Duodenal mucosa (tissue), 2 donors: ENCODE results near the gene ADCY2.

Experiments used
- H3K27ac ChIP-seq: one replicate; pipeline ENCODE4 v1.7.0; 2013; ENCODE audit warnings: low read depth, low read length
- H3K27me3 ChIP-seq, 2 donors: one replicate each; pipeline ENCODE4 v1.7.0; 2013; ENCODE audit warnings: low read length in 2 of 2, control low read depth in 1 of 2; ENCODE audit not compliant: insufficient read depth in 2 of 2, control insufficient read depth in 1 of 2
- H3K36me3 ChIP-seq, 2 donors: one replicate each; pipeline ENCODE4 v1.7.0; 2013; ENCODE audit warnings: low read length in 2 of 2, control low read depth in 1 of 2; ENCODE audit not compliant: insufficient read depth in 2 of 2, control insufficient read depth in 1 of 2
- H3K4me1 ChIP-seq, 2 donors: one replicate each; pipeline ENCODE4 v1.7.0; 2013; ENCODE audit warnings: low read length in 2 of 2, control low read depth in 1 of 2; ENCODE audit not compliant: insufficient read depth in 2 of 2, control insufficient read depth in 1 of 2
- H3K4me3 ChIP-seq, 2 donors: one replicate each; pipeline ENCODE4 v1.7.0; 2013; ENCODE audit warnings: low read length in 2 of 2, low read depth in 1 of 2
- H3K9ac ChIP-seq, 2 donors: one replicate each; pipeline ENCODE4 v1.7.0; 2013; ENCODE audit warnings: low read length in 2 of 2, low read depth in 1 of 2
- H3K9me3 ChIP-seq, 2 donors: one replicate each; pipeline ENCODE4 v1.7.0; 2013; ENCODE audit warnings: low read length in 2 of 2, control low read depth in 1 of 2; ENCODE audit not compliant: control insufficient read depth in 1 of 2

ADCY2 gene

DNA sequence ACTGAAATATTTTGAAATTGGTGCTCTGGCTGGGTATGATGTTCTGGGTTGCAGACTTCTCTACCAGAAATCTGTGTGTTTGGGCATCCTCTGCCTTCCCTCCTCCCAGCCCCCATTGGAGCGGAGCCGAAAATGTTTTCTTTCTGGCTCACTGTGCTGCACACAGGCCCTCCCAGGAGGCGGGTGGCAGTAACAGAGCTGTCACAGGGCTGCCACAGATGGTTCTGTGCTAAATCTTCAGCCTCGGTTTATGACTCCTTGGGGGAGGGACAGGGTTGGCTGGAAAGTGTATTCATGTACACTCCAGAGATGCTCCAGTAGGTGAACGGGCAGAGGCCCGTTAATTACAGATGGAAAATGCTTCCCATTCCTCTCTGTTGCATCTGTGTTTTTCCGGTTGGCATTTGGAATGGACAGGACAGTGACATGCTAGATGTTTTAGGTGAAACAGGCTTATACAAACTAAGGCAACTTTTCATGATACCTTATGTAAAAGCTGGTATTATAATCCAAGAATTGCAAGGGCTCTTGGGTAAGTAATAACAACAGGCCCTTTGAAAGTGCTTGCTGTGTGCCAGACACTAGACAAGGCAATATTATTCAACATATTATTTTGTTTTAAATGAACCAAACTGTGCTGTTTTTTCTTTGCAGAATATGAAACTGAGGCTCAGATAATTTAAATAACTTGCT lies 180.2 kb downstream of the ADCY2 start:
- no peak overlapping the region for H3K4me3 ChIP-seq
- H3K36me3 ChIP-seq = no peaks in the 10 kb centered on the region
- H3K27me3 ChIP-seq = no peaks in the 10 kb centered on the region
- H3K4me1 ChIP-seq = no peaks in the 10 kb centered on the region
- no peak overlapping the region for H3K27ac ChIP-seq
- H3K9ac ChIP-seq = no peak overlapping the region
- no peaks in the 10 kb centered on the region for H3K9me3 ChIP-seq

DNA sequence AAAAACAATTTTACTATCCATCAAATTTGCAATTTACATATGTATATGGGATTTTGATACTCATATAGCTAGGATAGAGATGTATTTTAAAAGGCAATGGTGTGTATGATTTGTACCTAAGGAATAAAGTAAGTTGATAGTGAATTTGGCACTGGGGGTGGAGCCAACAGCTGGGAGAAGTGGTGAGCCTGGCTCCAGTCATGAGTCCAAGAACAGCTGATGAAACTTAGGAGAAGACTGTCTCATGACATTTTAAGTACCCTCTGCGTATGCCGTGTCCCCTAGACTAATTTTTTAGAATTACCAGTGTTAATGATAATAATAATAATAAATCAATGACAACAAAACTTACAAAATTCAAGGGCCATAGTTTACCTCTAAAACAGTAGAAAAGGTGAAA lies 181.4 kb downstream of the ADCY2 start:
- Histone ChIP-seq H3K36me3 (no peaks in the 10 kb centered on the region), H3K9ac (no peak overlapping the region), H3K4me3 (no peak overlapping the region), H3K27me3 (no peaks in the 10 kb centered on the region), H3K27ac (no peak overlapping the region), H3K9me3 (no peaks in the 10 kb centered on the region), H3K4me1 (no peaks in the 10 kb centered on the region)

DNA sequence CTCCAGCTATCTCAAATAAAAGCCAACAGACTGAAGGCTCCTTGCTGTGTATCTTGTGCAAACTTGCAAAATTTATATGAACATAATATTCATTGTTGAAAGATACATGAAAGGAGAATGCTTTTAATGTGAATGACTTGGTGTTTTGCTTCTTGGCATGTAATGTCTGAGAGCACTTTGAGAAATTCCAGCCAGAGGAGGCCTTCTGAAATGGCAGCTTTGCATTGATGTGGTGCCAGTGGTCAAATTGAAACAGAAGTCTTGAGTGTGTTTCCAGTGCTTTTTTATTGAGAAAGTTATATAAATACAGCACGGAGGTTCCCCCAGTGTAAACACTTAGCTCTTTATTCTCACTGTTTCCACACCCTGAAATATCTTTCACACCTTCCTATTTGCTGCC lies 182.1 kb downstream of the ADCY2 start:
- H3K4me3 ChIP-seq = no peak overlapping the region
- no peak overlapping the region for H3K27ac ChIP-seq
- H3K9me3 ChIP-seq = no peaks in the 10 kb centered on the region
- no peak overlapping the region for H3K9ac ChIP-seq
- H3K36me3 ChIP-seq = no peaks in the 10 kb centered on the region
- no peaks in the 10 kb centered on the region for H3K27me3 ChIP-seq
- H3K4me1 ChIP-seq = no peaks in the 10 kb centered on the region

DNA sequence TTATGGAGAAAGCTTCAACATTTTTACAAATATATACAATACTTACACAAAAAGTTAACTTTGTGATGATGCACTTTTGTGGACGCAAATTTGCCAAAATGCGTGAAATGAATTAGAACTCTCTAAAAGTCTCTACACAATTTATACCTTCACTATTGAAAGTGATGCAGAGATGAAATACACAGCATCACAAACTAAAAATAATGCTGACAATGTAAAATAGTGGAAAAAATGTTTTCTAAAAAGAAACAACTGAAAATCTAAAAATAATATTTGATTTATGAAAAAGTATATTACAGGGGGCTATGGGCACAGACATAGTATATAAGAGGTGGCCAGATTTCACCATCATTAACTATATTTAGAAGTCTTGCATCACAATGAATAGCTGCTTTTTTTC lies 188.8 kb downstream of the ADCY2 start:
- Histone ChIP-seq H3K9ac (no peak overlapping the region), H3K36me3 (no peaks in the 10 kb centered on the region), H3K9me3 (no peaks in the 10 kb centered on the region), H3K27ac (no peak overlapping the region), H3K4me3 (no peak overlapping the region), H3K4me1 (no peaks in the 10 kb centered on the region), H3K27me3 (no peaks in the 10 kb centered on the region)

DNA sequence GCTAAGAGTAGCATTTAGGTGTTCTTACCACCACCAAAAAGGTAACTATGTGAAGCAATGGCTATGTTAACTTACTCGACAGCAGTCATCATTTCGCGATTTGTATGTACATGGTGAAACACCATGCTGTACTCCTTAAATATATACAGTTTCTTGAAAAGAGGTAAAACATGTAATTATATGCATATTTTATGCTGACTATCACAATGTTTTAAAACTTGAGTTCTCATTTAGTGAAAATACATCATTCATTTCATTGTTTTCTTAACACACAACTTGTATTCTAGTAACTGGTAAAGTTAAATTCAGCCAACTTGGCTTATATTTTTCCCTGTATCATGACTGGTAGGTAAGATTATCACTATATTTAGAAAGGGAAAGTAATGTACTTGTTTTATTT lies 189.9 kb downstream of the ADCY2 start:
- Histone ChIP-seq H3K9me3 (no peaks in the 10 kb centered on the region), H3K4me3 (no peak overlapping the region), H3K36me3 (no peaks in the 10 kb centered on the region), H3K4me1 (no peaks in the 10 kb centered on the region), H3K27ac (no peak overlapping the region), H3K9ac (no peak overlapping the region), H3K27me3 (no peaks in the 10 kb centered on the region)

DNA sequence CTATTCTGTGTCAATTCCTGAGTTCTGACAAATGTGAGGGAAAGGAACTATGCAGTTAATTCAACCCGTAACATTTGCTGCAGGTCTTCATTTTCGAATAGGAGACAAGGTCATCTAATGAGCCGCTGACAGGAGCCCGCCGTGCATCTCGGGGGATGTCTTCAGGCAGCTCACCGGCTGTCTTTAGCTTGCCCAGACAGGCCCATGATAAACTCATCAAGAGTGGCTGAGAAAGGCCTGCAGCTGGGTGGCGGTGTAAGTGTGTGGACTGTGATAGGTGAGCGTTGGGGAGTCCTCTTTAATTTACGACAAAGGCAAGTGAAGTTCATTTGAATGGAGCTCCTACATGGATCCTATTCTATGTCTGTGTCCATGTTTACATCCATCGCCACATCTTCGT lies 190.5 kb downstream of the ADCY2 start:
- Histone ChIP-seq H3K4me1 (no peaks in the 10 kb centered on the region), H3K27me3 (no peaks in the 10 kb centered on the region), H3K27ac (no peak overlapping the region), H3K36me3 (no peaks in the 10 kb centered on the region), H3K9me3 (no peaks in the 10 kb centered on the region), H3K4me3 (no peak overlapping the region), H3K9ac (no peak overlapping the region)

DNA sequence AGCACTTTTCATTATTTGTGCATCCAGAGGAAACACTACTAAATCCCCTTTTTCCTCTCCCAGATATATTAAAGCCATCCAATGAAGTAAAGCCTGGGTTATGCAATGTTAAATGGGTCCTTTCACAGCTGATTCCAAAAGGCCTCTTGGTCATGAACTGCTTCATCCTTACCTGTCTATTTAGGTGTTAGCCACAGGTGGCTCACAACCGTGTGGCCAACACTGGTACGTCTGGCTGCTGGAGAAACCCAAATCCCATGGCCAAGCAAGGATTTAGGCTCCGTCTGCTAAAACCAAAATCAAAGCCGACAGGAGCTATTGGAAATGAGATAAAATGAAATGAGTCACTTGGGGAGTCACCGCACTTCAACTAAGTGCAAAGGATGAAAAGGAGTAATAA lies 193.9 kb downstream of the ADCY2 start:
- Histone ChIP-seq H3K4me1 (no peaks in the 10 kb centered on the region), H3K4me3 (no peak overlapping the region), H3K9me3 (no peaks in the 10 kb centered on the region)

DNA sequence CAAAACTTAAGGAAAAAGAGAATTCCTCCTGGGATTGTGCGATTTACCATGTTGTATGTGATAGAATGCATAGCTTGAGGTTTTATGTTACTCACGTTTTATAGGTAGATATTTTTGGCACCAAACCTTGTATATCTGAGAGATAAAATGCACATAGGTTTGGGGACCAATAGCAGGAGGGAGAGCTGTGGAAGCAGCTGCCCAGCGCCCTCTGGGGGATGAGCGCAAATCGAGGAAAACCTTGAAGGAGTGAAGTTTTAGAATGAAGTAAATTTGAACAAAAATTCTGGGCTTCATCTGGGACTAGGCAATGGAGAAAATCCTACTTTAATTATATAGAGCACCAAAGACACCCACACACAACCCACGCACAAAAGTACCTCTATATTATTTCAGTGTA lies 197.0 kb downstream of the ADCY2 start:
- Histone ChIP-seq H3K4me3 (no peak overlapping the region), H3K9me3 (no peaks in the 10 kb centered on the region), H3K9ac (no peak overlapping the region), H3K4me1 (no peaks in the 10 kb centered on the region), H3K36me3 (no peaks in the 10 kb centered on the region), H3K27ac (no peak overlapping the region), H3K27me3 (no peaks in the 10 kb centered on the region)

More for the DNA sequence above, 193.9 kb downstream of the ADCY2 start:
- H3K9ac ChIP-seq = no peak overlapping the region
- H3K27ac ChIP-seq = no peak overlapping the region
- no peaks in the 10 kb centered on the region for H3K27me3 ChIP-seq
- H3K36me3 ChIP-seq = no peaks in the 10 kb centered on the region

DNA sequence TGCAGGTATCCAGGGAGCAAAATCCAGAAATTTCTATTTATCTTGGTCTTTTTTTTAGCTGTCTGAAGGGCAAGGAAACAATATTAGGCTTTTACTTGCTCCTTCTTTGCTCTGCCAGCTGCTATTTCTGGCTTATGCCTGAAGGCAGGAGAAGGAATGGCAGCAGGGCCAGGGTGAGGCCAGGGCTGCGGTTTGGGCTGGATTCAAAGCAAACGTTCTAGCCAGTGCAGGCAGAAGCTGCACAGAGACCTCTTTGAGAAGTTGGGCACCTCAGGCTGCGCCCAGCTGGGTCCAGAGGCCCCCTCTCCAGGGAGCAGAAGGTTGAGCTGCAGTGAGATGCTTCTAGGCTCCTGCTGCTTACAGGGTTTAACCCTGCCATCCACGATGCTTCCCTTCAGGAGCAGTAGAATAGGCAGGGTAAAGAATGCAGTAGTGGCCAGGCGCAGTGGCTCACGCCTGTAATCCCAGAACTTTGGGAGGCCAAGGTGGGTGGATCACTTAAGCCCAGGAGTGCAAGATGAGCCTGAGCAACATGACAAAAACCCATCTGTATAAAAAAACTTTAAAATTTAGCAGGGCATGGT lies 201.2 kb downstream of the ADCY2 start:
- H3K27me3 ChIP-seq = no peaks in the 10 kb centered on the region
- no peaks in the 10 kb centered on the region for H3K36me3 ChIP-seq
- no peak overlapping the region for H3K27ac ChIP-seq
- no peak overlapping the region for H3K9ac ChIP-seq
- no peaks in the 10 kb centered on the region for H3K9me3 ChIP-seq
- no peak overlapping the region for H3K4me3 ChIP-seq
- H3K4me1 ChIP-seq = no peaks in the 10 kb centered on the region

DNA sequence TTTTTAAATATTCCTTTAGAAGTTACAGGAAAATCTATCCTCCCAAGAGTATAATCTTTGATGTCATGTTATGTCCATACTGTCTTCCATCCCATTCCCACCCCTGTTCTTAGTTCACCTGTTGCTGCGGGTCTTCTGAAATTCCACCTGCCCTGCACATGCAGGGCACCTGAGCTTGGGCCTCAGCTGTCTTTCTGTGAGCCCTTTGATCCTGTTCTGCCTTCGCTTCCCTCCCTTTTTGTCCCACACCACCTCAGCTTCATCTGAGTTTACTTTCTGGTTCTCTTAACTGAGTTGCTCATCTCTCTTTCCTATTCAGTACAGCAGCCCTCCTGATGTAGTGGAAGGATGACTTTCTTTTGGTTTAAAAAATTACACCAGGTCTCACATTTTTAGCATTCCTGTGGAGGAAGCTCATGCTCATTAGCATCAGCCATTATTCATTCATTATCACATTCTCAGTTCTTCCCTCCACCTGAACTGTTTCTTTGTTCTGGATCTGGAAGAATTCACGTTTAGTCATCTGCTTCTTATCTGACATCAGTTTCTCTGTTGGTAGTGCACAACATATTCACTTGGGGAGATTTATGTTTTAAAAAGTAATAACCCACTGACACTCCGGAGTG lies 211.0 kb downstream of the ADCY2 start:
- H3K4me1 ChIP-seq = no peaks in the 10 kb centered on the region
- H3K9me3 ChIP-seq = no peaks in the 10 kb centered on the region
- no peak overlapping the region for H3K4me3 ChIP-seq
- no peak overlapping the region for H3K9ac ChIP-seq
- H3K27me3 ChIP-seq = no peaks in the 10 kb centered on the region
- H3K27ac ChIP-seq = no peak overlapping the region
- no peaks in the 10 kb centered on the region for H3K36me3 ChIP-seq
